A549 treated with CpdA at 1 μM for 4 hours (cell line): ENCODE data around the gene OR2K2. TPM values are rescaled to one million over a fixed set of nuclear protein-coding genes. Genes with fewer than 3 reads are reported as not detected.

Experiments used
- total RNA-seq: library from RNA; stranded (reverse); fragments of 200-300 nt; extraction: Qiagen RNA extraction; gene quantifications from 5 replicates; pipeline ENCODE4 v1.2.3, GENCODE V29; 2022; ENCODE audit warnings: low read depth

OR2K2 gene, protein sequence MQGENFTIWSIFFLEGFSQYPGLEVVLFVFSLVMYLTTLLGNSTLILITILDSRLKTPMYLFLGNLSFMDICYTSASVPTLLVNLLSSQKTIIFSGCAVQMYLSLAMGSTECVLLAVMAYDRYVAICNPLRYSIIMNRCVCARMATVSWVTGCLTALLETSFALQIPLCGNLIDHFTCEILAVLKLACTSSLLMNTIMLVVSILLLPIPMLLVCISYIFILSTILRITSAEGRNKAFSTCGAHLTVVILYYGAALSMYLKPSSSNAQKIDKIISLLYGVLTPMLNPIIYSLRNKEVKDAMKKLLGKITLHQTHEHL
- not detected in 5 replicates for total RNA-seq

DNA sequence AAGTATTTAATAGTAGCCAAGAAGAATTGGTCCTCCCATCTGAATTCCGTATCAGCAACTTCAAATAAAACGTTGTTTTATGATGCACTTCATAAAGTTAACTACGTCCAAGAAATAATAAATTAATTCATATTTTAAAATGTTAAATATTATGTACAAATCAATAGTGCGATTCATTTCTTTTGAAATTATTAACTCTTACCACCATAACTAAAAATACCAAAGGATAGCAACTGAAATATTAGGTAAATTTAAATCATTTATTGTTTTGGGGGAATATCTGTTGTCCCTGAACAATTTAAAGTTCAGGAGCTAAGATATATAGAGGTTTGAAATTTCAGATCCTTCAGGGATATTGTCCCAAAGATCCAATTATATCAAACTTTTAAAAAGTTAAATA is at the start of gene OR2K2:
Gene OR2K2, minus strand, starts transcription at position 101 of the 400 bp plus-strand sequence. CDS start 1,791 bp downstream, outside the sequence.

Other genes starting within 250 kb of the OR2K2 start
- gene ECPAS, start 154.2 kb upstream of the OR2K2 start, total RNA-seq = 36.9 to 51.0 TPM (median 38.2 TPM) in 5 replicates
- gene ZNF483, start 195.0 kb upstream of the OR2K2 start, total RNA-seq = 0.53 to 0.85 TPM (median 0.69 TPM) in 5 replicates